Endothelial cell (in vitro differentiated cells): ENCODE measurements around the gene ANKRD55. TPM values are rescaled to one million over a fixed set of nuclear protein-coding genes. Genes with fewer than 3 reads are reported as not detected.

Experiments
- DNase-seq: peaks from one replicate; pipeline ENCODE4 v3.0.0; 2021; ENCODE audit warnings: low spot score
- H3K27ac Mint-ChIP-seq: one replicate; pipeline ENCODE4 v1.8.0; 2021; ENCODE audit warnings: mixed read lengths, inconsistent platforms; ENCODE audit not compliant: unreplicated experiment
- H3K27me3 Mint-ChIP-seq: one replicate; pipeline ENCODE4 v1.8.0; 2021; ENCODE audit warnings: mild to moderate bottlenecking, moderate library complexity, mixed read lengths, inconsistent platforms; ENCODE audit not compliant: unreplicated experiment
- H3K36me3 Mint-ChIP-seq: one replicate; pipeline ENCODE4 v1.8.0; 2021; ENCODE audit warnings: mild to moderate bottlenecking, low read depth, mixed read lengths, inconsistent platforms; ENCODE audit not compliant: unreplicated experiment
- H3K4me1 Mint-ChIP-seq: one replicate; pipeline ENCODE4 v1.8.0; 2021; ENCODE audit warnings: mild to moderate bottlenecking, mixed read lengths, inconsistent platforms; ENCODE audit not compliant: unreplicated experiment
- H3K4me3 Mint-ChIP-seq: one replicate; pipeline ENCODE4 v1.8.0; 2021; ENCODE audit warnings: mild to moderate bottlenecking, mixed read lengths, inconsistent platforms; ENCODE audit not compliant: unreplicated experiment
- H3K9me3 Mint-ChIP-seq: one replicate; pipeline ENCODE4 v1.8.0; 2021; ENCODE audit warnings: mixed read lengths, inconsistent platforms; ENCODE audit not compliant: unreplicated experiment
- total RNA-seq: library from RNA; stranded (reverse); fragmentation: NEBNext Ultra II Directional; extraction: Animal tissue kit (Norgen Biotek cat#: 25700); gene quantifications from one replicate; pipeline ENCODE4 v1.2.1, GENCODE V29; 2021; ENCODE audit not compliant: unreplicated experiment
- TF ChIP-seq, protein P1 (sequence below): fragments of 200-600 bp; sonication (generic); IDR thresholded peaks from one replicate; pipeline ENCODE4 v1.5.0; 2021; ENCODE audit warnings: antibody characterized with exemption; ENCODE audit not compliant: unreplicated experiment

The ANKRD55 gene
- total RNA-seq, 1 donor from 2014 or later: not detected

DNA sequence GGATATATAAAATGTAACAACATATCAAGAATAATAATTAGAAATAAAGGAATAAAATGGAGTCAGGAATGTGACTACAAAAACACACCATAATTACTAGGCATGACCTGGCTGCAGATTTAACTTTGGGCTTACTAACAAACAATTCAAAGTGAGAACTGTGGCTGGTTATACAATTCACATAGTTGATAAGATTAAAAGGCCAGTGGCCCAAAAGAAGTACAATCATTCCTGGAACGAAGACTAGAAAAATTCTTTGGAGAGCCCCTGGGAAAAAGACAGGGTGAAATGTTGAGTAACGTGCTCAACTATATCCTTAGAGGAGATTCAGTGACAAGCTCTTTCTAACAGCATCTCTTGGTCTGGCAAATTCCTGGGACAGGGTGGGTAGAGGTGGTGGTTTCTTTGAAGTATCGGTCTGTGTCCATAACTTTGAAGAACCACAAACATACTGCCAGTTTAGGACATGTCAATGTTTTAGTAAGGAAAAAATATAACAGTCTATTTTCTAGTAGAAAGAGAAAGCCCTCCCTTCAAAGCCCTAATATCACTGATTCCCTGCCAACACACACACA is 163.4 kb downstream of the ANKRD55 start:
- H3K4me1 Mint-ChIP-seq: peaks cover 11% of the 10 kb centered on the region
- H3K4me3 Mint-ChIP-seq: no peak overlapping the region
- H3K27me3 Mint-ChIP-seq: peaks cover under 1% of the 10 kb centered on the region
- no peak for DNase-seq
- H3K36me3 Mint-ChIP-seq: no peaks in the 10 kb centered on the region
- H3K27ac Mint-ChIP-seq: no peak overlapping the region
- H3K9me3 Mint-ChIP-seq: no peaks in the 10 kb centered on the region
- TF ChIP-seq, protein P1, sequence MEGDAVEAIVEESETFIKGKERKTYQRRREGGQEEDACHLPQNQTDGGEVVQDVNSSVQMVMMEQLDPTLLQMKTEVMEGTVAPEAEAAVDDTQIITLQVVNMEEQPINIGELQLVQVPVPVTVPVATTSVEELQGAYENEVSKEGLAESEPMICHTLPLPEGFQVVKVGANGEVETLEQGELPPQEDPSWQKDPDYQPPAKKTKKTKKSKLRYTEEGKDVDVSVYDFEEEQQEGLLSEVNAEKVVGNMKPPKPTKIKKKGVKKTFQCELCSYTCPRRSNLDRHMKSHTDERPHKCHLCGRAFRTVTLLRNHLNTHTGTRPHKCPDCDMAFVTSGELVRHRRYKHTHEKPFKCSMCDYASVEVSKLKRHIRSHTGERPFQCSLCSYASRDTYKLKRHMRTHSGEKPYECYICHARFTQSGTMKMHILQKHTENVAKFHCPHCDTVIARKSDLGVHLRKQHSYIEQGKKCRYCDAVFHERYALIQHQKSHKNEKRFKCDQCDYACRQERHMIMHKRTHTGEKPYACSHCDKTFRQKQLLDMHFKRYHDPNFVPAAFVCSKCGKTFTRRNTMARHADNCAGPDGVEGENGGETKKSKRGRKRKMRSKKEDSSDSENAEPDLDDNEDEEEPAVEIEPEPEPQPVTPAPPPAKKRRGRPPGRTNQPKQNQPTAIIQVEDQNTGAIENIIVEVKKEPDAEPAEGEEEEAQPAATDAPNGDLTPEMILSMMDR: no peak

DNA sequence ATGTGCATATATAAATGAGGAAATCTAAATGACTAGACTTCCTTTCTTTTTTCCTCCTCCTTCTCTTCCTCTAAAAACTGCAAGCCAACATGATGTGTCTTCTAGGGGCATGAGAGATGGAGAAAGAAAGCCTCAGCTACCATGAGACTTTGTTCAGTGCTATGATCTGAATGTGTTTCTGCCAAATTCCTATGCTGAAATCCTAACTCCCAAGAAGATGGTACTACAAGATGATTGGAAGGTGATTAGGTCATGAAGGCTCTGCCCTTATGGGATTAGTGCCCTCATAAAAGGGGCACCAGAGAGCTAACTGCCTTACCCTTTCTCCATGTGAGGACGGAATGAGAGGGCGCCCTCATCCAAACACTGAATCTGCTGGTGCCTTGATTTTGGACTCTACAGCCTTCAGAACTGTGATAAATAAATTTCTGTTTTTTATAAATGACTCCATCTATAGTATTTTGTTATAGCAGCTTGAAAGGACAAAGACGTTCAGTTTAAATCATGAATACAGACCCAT is 166.1 kb downstream of the ANKRD55 start:
- Mint-ChIP-seq H3K27ac (no peak overlapping the region), H3K9me3 (no peaks in the 10 kb centered on the region), H3K27me3 (no peaks in the 10 kb centered on the region), H3K36me3 (no peaks in the 10 kb centered on the region), H3K4me3 (no peak overlapping the region), H3K4me1 (peaks cover 11% of the 10 kb centered on the region)
- TF ChIP-seq, protein P1: no peak
- no peak for DNase-seq

DNA sequence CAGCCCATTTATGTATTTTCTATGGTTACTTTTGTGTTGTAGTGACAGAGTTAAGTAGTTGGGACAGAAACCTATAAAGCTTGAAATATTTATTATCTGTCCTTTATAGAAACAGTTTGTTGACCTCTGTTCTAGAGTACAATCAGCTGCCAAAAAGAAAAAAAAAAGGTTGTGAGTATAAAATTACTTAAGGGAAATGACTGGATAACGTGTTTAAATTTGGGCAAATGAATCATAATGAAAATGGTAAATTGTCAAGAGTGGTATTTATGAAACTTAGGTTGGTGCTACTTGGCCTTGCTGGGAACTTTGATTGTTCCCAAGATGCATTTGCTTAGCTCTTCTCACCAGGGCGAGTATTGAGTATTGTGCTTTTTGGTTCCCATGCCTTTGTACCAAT is 168.1 kb downstream of the ANKRD55 start:
- H3K4me3 Mint-ChIP-seq: no peak overlapping the region
- TF ChIP-seq, protein P1: no peak
- peaks cover 2% of the 10 kb centered on the region for H3K27me3 Mint-ChIP-seq
- no peaks in the 10 kb centered on the region for H3K9me3 Mint-ChIP-seq
- no peak for DNase-seq
- H3K4me1 Mint-ChIP-seq: no peaks in the 10 kb centered on the region
- H3K36me3 Mint-ChIP-seq: no peaks in the 10 kb centered on the region
- H3K27ac Mint-ChIP-seq: no peak overlapping the region

DNA sequence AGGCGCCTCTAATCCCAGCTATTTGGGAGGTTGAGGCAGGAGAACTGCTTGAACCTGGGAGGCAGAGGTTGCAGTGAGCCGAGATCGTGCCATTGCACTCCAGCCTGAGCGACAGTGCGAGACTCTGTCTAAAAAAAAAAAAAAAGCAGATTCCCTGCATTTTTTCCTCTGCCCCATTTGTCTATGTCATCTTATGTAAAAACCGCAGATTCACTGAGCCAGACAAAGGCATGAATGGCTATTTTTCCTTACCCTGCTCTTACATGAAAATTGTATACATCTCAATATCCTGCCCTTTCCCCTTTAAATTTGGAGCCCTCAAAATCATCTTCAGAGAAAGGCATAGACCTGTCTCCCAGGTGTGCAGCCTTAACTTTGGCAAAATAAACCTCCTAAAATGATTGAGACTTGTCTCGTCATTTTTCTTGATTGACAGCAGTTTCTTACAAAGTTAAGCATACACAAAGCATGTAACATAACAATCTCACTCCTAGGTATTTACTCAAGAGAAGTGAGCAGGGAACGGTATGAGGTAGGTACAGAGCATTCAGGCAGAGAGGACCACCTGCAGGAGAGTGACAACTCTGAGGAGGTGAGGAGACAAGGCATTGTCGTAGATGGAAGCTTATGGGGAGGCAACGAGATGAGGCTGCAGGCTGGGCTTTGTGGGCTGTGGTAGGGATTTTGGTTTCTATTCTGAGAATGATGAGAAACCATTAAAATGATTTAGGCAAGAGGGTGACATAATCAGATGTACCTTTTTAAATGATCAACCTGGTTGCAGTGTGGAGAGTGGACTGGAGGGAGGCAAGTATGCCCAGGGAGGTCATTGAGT is 172.6 kb downstream of the ANKRD55 start:
- H3K27ac Mint-ChIP-seq: no peak overlapping the region
- H3K36me3 Mint-ChIP-seq: no peaks in the 10 kb centered on the region
- H3K4me3 Mint-ChIP-seq: no peak overlapping the region
- no peak for DNase-seq
- TF ChIP-seq, protein P1: no peak
- H3K4me1 Mint-ChIP-seq: no peaks in the 10 kb centered on the region
- H3K9me3 Mint-ChIP-seq: no peaks in the 10 kb centered on the region
- H3K27me3 Mint-ChIP-seq: peaks cover 2% of the 10 kb centered on the region

DNA sequence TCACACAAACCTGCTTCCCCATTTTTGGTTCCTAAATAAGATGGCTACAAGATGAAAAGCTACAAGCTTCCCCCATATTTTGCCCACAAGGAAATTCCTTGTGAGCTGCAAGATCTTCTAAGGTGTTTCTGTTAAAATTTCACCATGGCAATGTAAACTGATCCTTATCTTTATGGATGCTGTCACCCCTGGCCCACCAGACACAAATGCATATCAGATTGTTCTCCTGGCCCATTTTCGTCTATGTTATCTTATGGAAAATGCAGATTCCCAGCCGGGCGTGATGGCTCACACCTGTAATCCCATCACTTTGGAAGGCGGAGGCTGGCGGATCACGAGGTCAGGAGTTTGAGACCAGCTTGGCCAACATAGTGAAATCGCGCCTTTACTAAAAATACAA is 173.3 kb downstream of the ANKRD55 start:
- DNase-seq: no peak
- TF ChIP-seq, protein P1: no peak
- H3K36me3 Mint-ChIP-seq: no peaks in the 10 kb centered on the region
- no peak overlapping the region for H3K27ac Mint-ChIP-seq
- H3K4me1 Mint-ChIP-seq: no peaks in the 10 kb centered on the region
- H3K9me3 Mint-ChIP-seq: no peaks in the 10 kb centered on the region
- no peak overlapping the region for H3K4me3 Mint-ChIP-seq
- peaks cover 2% of the 10 kb centered on the region for H3K27me3 Mint-ChIP-seq
